WERI-Rb-1 (cell line): ENCODE data around the gene ARHGAP21.

ENCODE experiments used
- DNase-seq: peaks from one replicate; pipeline ENCODE4 v3.0.0-alpha.2; 2020
- H3K27ac ChIP-seq: fragments of 250-450 bp; sonication (Bioruptor Pico); 2 replicates; pipeline ENCODE4 v1.5.1; 2020; ENCODE audit warnings: mild to moderate bottlenecking, moderate library complexity
- H3K27me3 ChIP-seq: fragments of 250-450 bp; sonication (Bioruptor Pico); 2 replicates; pipeline ENCODE4 v1.5.1; 2021; ENCODE audit warnings: mild to moderate bottlenecking, low read depth, moderate library complexity; ENCODE audit not compliant: insufficient read depth, severe bottlenecking
- H3K36me3 ChIP-seq: fragments of 250-450 bp; sonication (Bioruptor Pico); 2 replicates; pipeline ENCODE4 v1.5.1; 2020; ENCODE audit warnings: mild to moderate bottlenecking, moderate library complexity
- H3K4me3 ChIP-seq: 2 replicates; pipeline ENCODE4 v1.5.1; 2011; ENCODE audit warnings: low read depth, mild to moderate bottlenecking, control low read depth, low read length
- H3K9me3 ChIP-seq: fragments of 250-450 bp; sonication (Bioruptor Pico); 2 replicates; pipeline ENCODE4 v1.5.1; 2021; ENCODE audit warnings: mild to moderate bottlenecking, moderate library complexity; ENCODE audit not compliant: severe bottlenecking
- CTCF ChIP-seq: IDR thresholded peaks from 2 replicates; pipeline ENCODE4 v1.5.1; 2011; ENCODE audit warnings: low read depth, mild to moderate bottlenecking, control low read depth, inconsistent platforms, low read length

ARHGAP21 gene

GRCh38 chr10:24674892-24675632, 48.6 kb downstream of the ARHGAP21 start:
- DNase-seq, result no peak

GRCh38 chr10:24670964-24671670, 52.6 kb downstream of the ARHGAP21 start:
- Histone ChIP-seq H3K27ac (no peak overlapping the region), H3K36me3 (no peaks in the 10 kb centered on the region), H3K27me3 (no peaks in the 10 kb centered on the region), H3K4me3 (no peak overlapping the region), H3K9me3 (no peaks in the 10 kb centered on the region)
- no peak for TF ChIP-seq CTCF
- no peak for DNase-seq

More at GRCh38 chr10:24674892-24675632, 48.6 kb downstream of the ARHGAP21 start:
- no peaks in the 10 kb centered on the region for H3K36me3 ChIP-seq
- H3K27ac ChIP-seq, result no peak overlapping the region
- no peak for TF ChIP-seq CTCF
- H3K27me3 ChIP-seq, result no peaks in the 10 kb centered on the region
- H3K9me3 ChIP-seq, result no peaks in the 10 kb centered on the region
- no peak overlapping the region for H3K4me3 ChIP-seq

- Histone ChIP-seq H3K4me3 (no peak overlapping the region), H3K27ac (no peak overlapping the region), H3K36me3 (no peaks in the 10 kb centered on the region), H3K9me3 (no peaks in the 10 kb centered on the region), H3K27me3 (no peaks in the 10 kb centered on the region)
- no peak for TF ChIP-seq CTCF
- no peak for DNase-seq
Measured at GRCh38 chr10:24669285-24669852, 54.3 kb downstream of the ARHGAP21 start.

GRCh38 chr10:24668247-24668646, 55.4 kb downstream of the ARHGAP21 start:
- H3K27ac ChIP-seq, result no peak overlapping the region
- H3K9me3 ChIP-seq, result no peaks in the 10 kb centered on the region
- no peaks in the 10 kb centered on the region for H3K27me3 ChIP-seq
- H3K4me3 ChIP-seq, result no peak overlapping the region
- no peak for TF ChIP-seq CTCF
- DNase-seq, result no peak
- H3K36me3 ChIP-seq, result no peaks in the 10 kb centered on the region

GRCh38 chr10:24664991-24665390, 58.7 kb downstream of the ARHGAP21 start:
- Histone ChIP-seq H3K9me3 (no peaks in the 10 kb centered on the region), H3K27ac (no peak overlapping the region), H3K4me3 (no peak overlapping the region), H3K27me3 (no peaks in the 10 kb centered on the region), H3K36me3 (no peaks in the 10 kb centered on the region)
- TF ChIP-seq CTCF, result no peak
- DNase-seq, result no peak
